Ishikawa (cell line): ENCODE results near the gene DBR1.

Experiments used
- EP300 ChIP-seq: IDR thresholded peaks from 2 replicates; pipeline ENCODE4 v1.6.1; 2012; ENCODE audit warnings: borderline replicate concordance
- TF ChIP-seq, protein P1 (sequence below): IDR thresholded peaks from 2 replicates; pipeline ENCODE4 v1.6.1; 2012

DNA sequence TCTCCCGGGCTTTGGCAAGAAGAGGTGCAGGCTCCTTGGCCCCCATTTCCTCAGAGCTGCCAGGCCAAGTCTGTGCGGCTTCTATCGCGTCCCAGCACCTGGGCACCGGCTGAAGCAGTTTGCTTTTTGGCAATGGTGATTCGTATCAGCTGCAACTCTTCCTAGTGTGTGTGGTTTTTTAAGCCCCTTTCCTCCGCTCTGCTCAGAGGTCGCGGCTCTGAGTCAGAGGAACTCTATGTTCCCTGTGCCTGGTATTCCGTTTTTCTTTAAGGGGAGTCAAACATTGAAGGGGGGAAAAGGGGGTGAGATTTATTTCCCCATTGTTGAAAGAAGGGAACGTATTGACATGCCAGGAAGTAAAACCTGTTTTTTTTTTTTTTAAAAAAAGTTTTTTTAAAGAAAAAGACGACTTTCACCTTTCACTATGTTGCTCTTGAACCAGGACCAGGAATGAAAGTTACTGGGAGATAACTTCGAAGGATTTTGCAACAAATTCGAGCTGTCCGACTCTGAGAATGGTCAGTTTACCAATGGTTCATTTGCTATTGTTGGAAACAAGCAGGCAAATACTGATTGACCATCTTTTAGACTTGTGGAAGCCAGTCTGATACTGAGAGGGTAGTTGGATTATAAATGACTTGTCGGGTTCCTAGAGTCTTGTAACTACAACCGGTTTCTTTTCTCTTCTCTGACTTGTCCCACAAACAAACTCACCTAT lies 13.5 kb upstream of the DBR1 start:
- TF ChIP-seq EP300, result no peak
- TF ChIP-seq, protein P1, sequence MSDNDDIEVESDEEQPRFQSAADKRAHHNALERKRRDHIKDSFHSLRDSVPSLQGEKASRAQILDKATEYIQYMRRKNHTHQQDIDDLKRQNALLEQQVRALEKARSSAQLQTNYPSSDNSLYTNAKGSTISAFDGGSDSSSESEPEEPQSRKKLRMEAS, result no peak
